Smooth muscle cell of the coronary artery (primary cell): ENCODE data around the gene HSP90AB1. TPM values are rescaled to one million over a fixed set of nuclear protein-coding genes. Genes with fewer than 3 reads are reported as not detected.

Experiments used
- total RNA-seq: library from RNA; depleted of rRNA; stranded (reverse); fragments of >200 nt; gene quantifications from 2 replicates; pipeline ENCODE4 v1.2.3, GENCODE V29; 2014; ENCODE audit warnings: low replicate concordance

Gene HSP90AB1
- total RNA-seq = 367 and 497 TPM in 2 replicates

GRCh38 chr6:44246663-44247337 is at the start of gene HSP90AB1:
HSP90AB1 (plus strand) TSS chr6:44247101; CDS start chr6:44248630, 1,529 bp downstream.

DNA sequence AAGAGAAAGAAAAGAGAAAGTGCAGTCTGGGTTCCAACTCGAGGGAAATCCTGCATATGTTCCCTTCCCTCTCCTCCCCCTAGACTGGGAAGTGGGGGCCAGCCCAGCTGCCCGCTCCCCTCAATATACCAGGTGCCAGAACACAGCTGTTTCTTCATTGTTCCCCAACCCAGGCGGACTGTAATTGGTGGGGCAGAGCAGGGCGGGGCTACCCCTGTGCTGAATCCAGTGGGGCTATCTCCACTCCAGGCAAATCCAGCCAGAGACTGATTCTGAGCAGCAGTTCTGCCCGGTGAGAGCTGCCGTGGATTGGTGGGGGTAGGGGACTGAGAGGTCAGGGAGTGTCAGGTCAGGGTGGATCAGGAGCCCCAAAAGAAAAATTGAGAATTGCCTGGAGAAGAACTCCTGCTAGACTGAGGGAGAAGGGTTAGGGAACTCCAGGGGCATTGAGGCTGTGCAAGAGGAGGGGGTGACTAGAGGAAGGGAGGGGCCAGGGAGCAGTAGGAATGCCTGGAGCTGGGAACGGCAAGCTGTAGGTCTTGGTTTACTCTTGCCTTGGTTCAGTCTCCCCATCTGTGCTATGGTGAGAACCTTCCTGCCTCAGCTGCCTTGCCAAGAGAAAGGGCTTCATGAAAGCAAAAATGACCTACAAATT is 30.1 kb upstream of the HSP90AB1 start, which contains the start of gene MYMX:
TSS of gene MYMX (plus strand) at position 250 of the 655 bp plus-strand sequence. CDS start 546 bp downstream, outside the sequence.

GRCh38 chr6:44223319-44224028 is 23.4 kb upstream of the HSP90AB1 start, which contains the start of gene SLC29A1:
SLC29A1 (plus strand) TSS chr6:44223595; CDS start chr6:44227314, 3,719 bp downstream.

GRCh38 chr6:44257025-44257752 is 10.3 kb downstream of the HSP90AB1 start, which contains the start of gene SLC35B2:
SLC35B2 (minus strand) TSS chr6:44257528; CDS start chr6:44257410, 118 bp downstream.

DNA sequence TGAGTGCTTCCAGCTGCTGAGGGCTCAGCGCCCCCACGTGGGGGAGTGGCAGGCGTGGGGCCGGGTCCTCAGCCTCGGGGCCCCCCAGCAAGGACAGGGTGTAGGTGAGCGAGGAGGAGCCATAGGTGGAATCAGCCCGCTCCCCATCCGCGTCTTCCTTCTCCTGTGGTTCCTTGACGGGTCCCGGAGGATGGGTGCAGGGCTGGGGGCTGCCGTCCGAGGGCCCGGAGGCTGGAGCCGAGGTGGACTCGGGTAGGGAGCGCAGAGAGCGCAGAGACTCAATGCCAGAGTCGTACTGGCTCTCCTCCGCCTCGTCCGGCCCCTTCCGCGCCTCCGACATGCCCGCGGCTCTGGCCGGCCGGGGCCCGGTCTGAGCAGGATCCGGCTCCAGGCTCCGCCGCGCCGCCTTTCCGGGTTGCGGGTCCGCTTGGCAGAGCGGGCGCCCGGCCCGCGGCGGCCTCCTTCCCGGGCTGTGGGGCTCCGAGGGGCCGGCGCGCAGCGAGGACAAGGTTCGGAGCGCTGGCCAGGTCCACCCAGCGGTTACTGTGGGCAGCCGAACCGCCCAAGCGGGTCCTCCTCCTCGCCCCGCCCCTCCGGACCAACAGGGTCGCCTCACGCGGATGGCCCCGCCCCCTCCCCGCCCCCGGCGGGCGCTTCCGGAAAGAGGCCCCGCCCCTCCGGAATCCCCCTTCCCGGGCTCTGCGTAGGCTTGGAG is 18.3 kb downstream of the HSP90AB1 start, which contains the start of gene NFKBIE:
TSS of gene NFKBIE (minus strand) at position 545 of the 715 bp plus-strand sequence. CDS start at position 340, 205 bp downstream.

GRCh38 chr6:44269921-44270525 is 23.1 kb downstream of the HSP90AB1 start, which contains the start of gene TMEM151B:
TMEM151B (plus strand) TSS chr6:44270450; CDS start chr6:44270743, 293 bp downstream.

Other genes starting within 250 kb of the HSP90AB1 start
- gene MRPL14, start 119.6 kb upstream of the HSP90AB1 start, total RNA-seq = 23.5 and 52.8 TPM in 2 replicates
- 14.3 and 24.2 TPM in 2 replicates for gene TMEM63B, start 119.5 kb upstream of the HSP90AB1 start, total RNA-seq
- not detected in 2 replicates for gene CAPN11, start 88.3 kb upstream of the HSP90AB1 start, total RNA-seq
- 0.12 TPM in 1 of 2 replicates, not detected in the other for gene MYMX, start 30.2 kb upstream of the HSP90AB1 start, total RNA-seq
- 12.3 and 14.6 TPM in 2 replicates for gene SLC29A1, start 23.5 kb upstream of the HSP90AB1 start, total RNA-seq
- gene SLC35B2, start 10.4 kb downstream of the HSP90AB1 start, total RNA-seq = 38.3 and 79.5 TPM in 2 replicates
- 1.5 and 4.8 TPM in 2 replicates for gene NFKBIE, start 18.4 kb downstream of the HSP90AB1 start, total RNA-seq
- gene TMEM151B, start 23.3 kb downstream of the HSP90AB1 start, total RNA-seq = not detected in 2 replicates
- gene AARS2, start 66.2 kb downstream of the HSP90AB1 start, total RNA-seq = 13.1 and 14.4 TPM in 2 replicates
- not detected in 2 replicates for gene SPATS1, start 95.5 kb downstream of the HSP90AB1 start, total RNA-seq
- 11.3 and 18.1 TPM in 2 replicates for gene CDC5L, start 140.6 kb downstream of the HSP90AB1 start, total RNA-seq